HCT116 (cell line): ENCODE results near the gene SPG21. TPM values are rescaled to one million over a fixed set of nuclear protein-coding genes. Genes with fewer than 3 reads are reported as not detected.

Experiments
- ATAC-seq: fragments of 200-7000 bp; cut with Tn5 transposase; 2 replicates; pipeline ENCODE4 v1.9.1; 2020; ENCODE audit warnings: mild to moderate bottlenecking, moderate library complexity
- BruUV-seq: library from RNA; stranded (reverse); fragments of 400-500 nt; replicated peaks from 2 replicates; lab custom pipeline; 2021; lab: Mats Ljungman, UMichigan
- CTCF ChIA-PET: fragments of 300-600 bp; sonication (Branson Sonifier 250); formaldehyde crosslinking; loops from one replicate; lab custom pipeline; 2021; ENCODE audit warnings: antibody characterized with exemption; lab: Charles Lee
- POLR2A ChIA-PET: fragments of 300-600, 350-600 bp; sonication (Branson Sonifier 250); formaldehyde crosslinking; loops from one replicate; lab custom pipeline; 2021; ENCODE audit warnings: antibody characterized with exemption; lab: Charles Lee
- RAD21 ChIA-PET, 2 experiments: fragments of 300-600 bp; sonication (Branson Sonifier 250); formaldehyde crosslinking; loops; one replicate each; lab custom pipeline; 2023; ENCODE audit warnings: low total read pairs in 2 of 2; ENCODE audit not compliant: uncharacterized antibody in 2 of 2, unreplicated experiment in 2 of 2, low non-redundant PET in 1 of 2; lab: Charles Lee
- DNase-seq: peaks from one replicate; pipeline ENCODE4 v3.0.0-alpha.2; 2010; ENCODE audit warnings: low read depth, low spot score
- H2AFZ ChIP-seq: fragments of 200-600 bp; shearing (Covaris generic), sonication (generic); 2 replicates; pipeline ENCODE4 v1.6.1; 2017; ENCODE audit warnings: low read depth, mixed run types, mixed read lengths, antibody characterized with exemption, low read length; ENCODE audit not compliant: poor library complexity, severe bottlenecking
- H3K27ac ChIP-seq: 2 replicates; pipeline ENCODE4 v1.5.1; 2012; ENCODE audit warnings: low read depth, low read length
- H3K27me3 ChIP-seq: fragments of 200-600 bp; sonication (generic); 2 replicates; pipeline ENCODE4 v1.6.1; 2016; ENCODE audit warnings: mixed run types, low read length, mixed read lengths; ENCODE audit not compliant: insufficient read depth
- H3K36me3 ChIP-seq, 2 experiments: fragments of 200-500 bp in 1 of 2; fragments of 200-600 bp in 1 of 2; sonication (Bioruptor generic) in 1 of 2; sonication (generic) in 1 of 2; 2 replicates each; pipeline versions ENCODE4 v1.5.1 to v1.6.1; 2014 to 2016; ENCODE audit warnings: low read length in 2 of 2, inconsistent platforms in 1 of 2, mixed read lengths in 1 of 2, mixed run types in 1 of 2; ENCODE audit not compliant: insufficient read depth in 2 of 2, control insufficient read depth in 1 of 2
- H3K4me1 ChIP-seq, 2 experiments: fragments of 200-600 bp in 1 of 2; sonication (generic) in 1 of 2; 2 replicates each; pipeline versions ENCODE4 v1.5.1 to v1.6.1; 2012 to 2017; ENCODE audit warnings: low read length in 2 of 2, inconsistent platforms in 1 of 2, mild to moderate bottlenecking in 1 of 2, mixed read lengths in 1 of 2, mixed run types in 1 of 2, moderate library complexity in 1 of 2; ENCODE audit not compliant: insufficient read depth in 2 of 2, control insufficient read depth in 1 of 2
- H3K4me2 ChIP-seq: fragments of 200-600 bp; sonication (generic); 2 replicates; pipeline ENCODE4 v1.6.1; 2017; ENCODE audit warnings: mixed run types, low read length, mixed read lengths
- H3K4me3 ChIP-seq, 2 experiments: fragments of 200-600 bp in 1 of 2; sonication (generic) in 1 of 2; replicated peaks in 1 of 2; 2 replicates each; pipeline ENCODE4 v1.5.1; 2011 to 2016; ENCODE audit warnings: low read length in 2 of 2, control low read depth in 1 of 2, low read depth in 1 of 2, mild to moderate bottlenecking in 1 of 2, mixed read lengths in 1 of 2, mixed run types in 1 of 2
- H3K79me2 ChIP-seq: fragments of 200-600 bp; sonication (generic); 2 replicates; pipeline ENCODE4 v1.6.1; 2017; ENCODE audit warnings: mild to moderate bottlenecking, mixed run types, low read length, moderate library complexity, mixed read lengths; ENCODE audit not compliant: insufficient read depth
- H3K9ac ChIP-seq: fragments of 200-600 bp; sonication (generic); 2 replicates; pipeline ENCODE4 v1.6.1; 2016; ENCODE audit warnings: low read length, mixed read lengths
- H3K9me2 ChIP-seq: fragments of 200-600 bp; sonication (generic), shearing (Covaris generic); 2 replicates; pipeline ENCODE4 v1.6.1; 2017; ENCODE audit warnings: mixed run types, mild to moderate bottlenecking, moderate library complexity; ENCODE audit not compliant: insufficient read depth
- H3K9me3 ChIP-seq, 2 experiments: fragments of 200-500 bp in 1 of 2; fragments of 200-600 bp in 1 of 2; sonication (Bioruptor generic) in 1 of 2; sonication (generic) in 1 of 2; 2 replicates each; pipeline ENCODE4 v1.6.1; 2014 to 2017; ENCODE audit warnings: low read length in 2 of 2, mixed read lengths in 2 of 2, inconsistent platforms in 1 of 2, low read depth in 1 of 2, mild to moderate bottlenecking in 1 of 2, mixed run types in 1 of 2, moderate library complexity in 1 of 2; ENCODE audit not compliant: control insufficient read depth in 1 of 2, insufficient read depth in 1 of 2
- H4K20me1 ChIP-seq: fragments of 200-600 bp; sonication (generic), shearing (Covaris generic); 2 replicates; pipeline ENCODE4 v1.6.1; 2017; ENCODE audit warnings: mixed run types, mild to moderate bottlenecking, moderate library complexity; ENCODE audit not compliant: insufficient read depth
- CBX3 ChIP-seq: IDR thresholded peaks from 2 replicates; pipeline ENCODE4 v1.6.1; 2012; ENCODE audit warnings: low read depth
- CTCF ChIP-seq, 3 experiments: fragments of 200-600 bp in 1 of 3; sonication (generic) in 1 of 3; IDR thresholded peaks in 2 of 3; conservative IDR thresholded peaks in 1 of 3; 2 replicates each; pipeline ENCODE4 v1.5.1; 2012 to 2017; ENCODE audit warnings: low read depth in 2 of 3, low read length in 2 of 3, antibody characterized with exemption in 1 of 3, borderline replicate concordance in 1 of 3, control low read depth in 1 of 3, mild to moderate bottlenecking in 1 of 3, mixed read lengths in 1 of 3, mixed run types in 1 of 3, moderate library complexity in 1 of 3; ENCODE audit not compliant: insufficient read depth in 1 of 3
- ELF1 ChIP-seq: IDR thresholded peaks from 2 replicates; pipeline ENCODE4 v1.6.1; 2012; ENCODE audit warnings: low read depth, borderline replicate concordance
- MAX ChIP-seq: IDR thresholded peaks from 2 replicates; pipeline ENCODE4 v1.6.1; 2012
- POLR2A ChIP-seq: IDR thresholded peaks from 2 replicates; pipeline ENCODE4 v1.7.0; 2011; ENCODE audit warnings: borderline replicate concordance; ENCODE audit not compliant: insufficient read depth, insufficient read length; ENCODE audit errors: extremely low read depth
- POLR2AphosphoS5 ChIP-seq: IDR thresholded peaks from 2 replicates; pipeline ENCODE4 v1.6.1; 2011; ENCODE audit warnings: mild to moderate bottlenecking, low read depth, low read length, moderate library complexity
- SP1 ChIP-seq: IDR thresholded peaks from 2 replicates; pipeline ENCODE4 v1.6.1; 2012; ENCODE audit warnings: low read depth
- YY1 ChIP-seq: IDR thresholded peaks from 2 replicates; pipeline ENCODE4 v1.6.1; 2011; ENCODE audit warnings: low read length, low read depth, moderate library complexity, mild to moderate bottlenecking; ENCODE audit not compliant: insufficient replicate concordance; ENCODE audit errors: extremely low read depth
- ZFX ChIP-seq: fragments of 450-650 bp; IDR thresholded peaks from 2 replicates; pipeline ENCODE4 v1.6.1; 2017
- intact Hi-C: fragments of 100-400 bp; cut with micrococcal nuclease; formaldehyde crosslinking; loops from 2 replicates; pipeline ENCODE4 v1.10.0; 2022
- total RNA-seq: library from RNA; stranded (reverse); gene quantifications from one replicate; pipeline ENCODE4 v1.2.1, GENCODE V29; 2021; ENCODE audit not compliant: unreplicated experiment
- TF ChIP-seq, protein P1 (sequence below): IDR thresholded peaks from 2 replicates; pipeline ENCODE4 v1.6.1; 2012
- TF ChIP-seq, protein P2 (sequence below): IDR thresholded peaks from 2 replicates; pipeline ENCODE4 v1.6.1; 2011; ENCODE audit warnings: mild to moderate bottlenecking, low read length, moderate library complexity; ENCODE audit not compliant: insufficient replicate concordance; ENCODE audit errors: extremely low read depth

SPG21 gene
- total RNA-seq, 1 experiment from 2014 or later = 72.7 TPM

- DNase-seq (no peak), ATAC-seq (no peak)
- TF ChIP-seq, protein P1, sequence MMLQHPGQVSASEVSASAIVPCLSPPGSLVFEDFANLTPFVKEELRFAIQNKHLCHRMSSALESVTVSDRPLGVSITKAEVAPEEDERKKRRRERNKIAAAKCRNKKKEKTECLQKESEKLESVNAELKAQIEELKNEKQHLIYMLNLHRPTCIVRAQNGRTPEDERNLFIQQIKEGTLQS = no peak
- TF ChIP-seq YY1 (no peak), ELF1 (no peak), POLR2A (no peak), MAX (no peak)
- H2AFZ ChIP-seq = no peak overlapping the region
- ChIA-PET CTCF (no interaction called here), POLR2A (no interaction called here), RAD21 (no interaction called here)
- no peaks in the 10 kb centered on the region for H3K4me1 ChIP-seq
- no peaks in the 10 kb centered on the region for H3K27me3 ChIP-seq
- H3K4me2 ChIP-seq = no peak overlapping the region
- intact Hi-C loops = no loop called here
- no peak overlapping the region for H3K4me3 ChIP-seq
- H3K9me2 ChIP-seq = no peaks in the 10 kb centered on the region
- no peak overlapping the region for H3K27ac ChIP-seq
- H3K79me2 ChIP-seq = no peaks in the 10 kb centered on the region
- H3K36me3 ChIP-seq = peaks cover 1 to 3% of the 10 kb centered on the region in 2 experiments; a peak in 3 of 4 replicates
- no TSS peak for BruUV-seq
- H3K9ac ChIP-seq = no peak overlapping the region
- no peaks in the 10 kb centered on the region for H3K9me3 ChIP-seq
- H4K20me1 ChIP-seq = no peaks in the 10 kb centered on the region
These were observed 8.1 kb upstream of the SPG21 start for GRCh38 chr15:64997745-64998375.

DNA sequence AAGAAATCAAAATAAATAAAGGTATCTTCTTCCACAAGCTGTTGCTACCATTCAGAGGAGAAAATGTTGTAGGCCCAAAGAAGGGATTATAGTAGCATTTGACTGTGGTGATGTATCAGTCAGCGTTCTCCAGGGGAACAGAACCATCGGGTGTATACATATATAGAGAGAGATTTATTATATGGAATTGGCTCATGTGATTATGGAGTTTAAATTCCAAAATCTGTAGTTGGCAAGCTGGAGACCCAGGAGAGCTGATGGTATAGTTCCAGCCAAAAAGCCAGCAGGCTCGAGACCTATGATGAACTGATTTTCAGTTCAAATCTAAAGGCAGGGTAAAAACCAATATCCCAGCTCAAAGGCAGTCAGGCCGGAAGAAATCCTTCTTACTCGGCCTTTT is 7.4 kb upstream of the SPG21 start:
- intact Hi-C loops = no loop called here
- Histone ChIP-seq H3K79me2 (no peaks in the 10 kb centered on the region), H3K4me2 (no peak overlapping the region), H3K36me3 (peaks cover 0 to 3% of the 10 kb centered on the region in 2 experiments; a peak in 1 of 4 replicates), H3K4me3 (no peak overlapping the region), H3K27ac (no peak overlapping the region), H3K4me1 (no peaks in the 10 kb centered on the region), H3K27me3 (no peaks in the 10 kb centered on the region), H4K20me1 (no peaks in the 10 kb centered on the region), H3K9ac (no peak overlapping the region), H3K9me3 (no peaks in the 10 kb centered on the region), H3K9me2 (no peaks in the 10 kb centered on the region), H2AFZ (no peak overlapping the region)
- ChIA-PET POLR2A (no interaction called here), CTCF (no interaction called here), RAD21 (no interaction called here)
- DNase-seq (no peak), ATAC-seq (no peak)
- BruUV-seq = no TSS peak
- no peak for TF ChIP-seq POLR2AphosphoS5
- no peak for TF ChIP-seq SP1
- TF ChIP-seq CBX3 = no peak
- no peak for TF ChIP-seq ZFX
- TF ChIP-seq MAX = no peak
- TF ChIP-seq, protein P2, sequence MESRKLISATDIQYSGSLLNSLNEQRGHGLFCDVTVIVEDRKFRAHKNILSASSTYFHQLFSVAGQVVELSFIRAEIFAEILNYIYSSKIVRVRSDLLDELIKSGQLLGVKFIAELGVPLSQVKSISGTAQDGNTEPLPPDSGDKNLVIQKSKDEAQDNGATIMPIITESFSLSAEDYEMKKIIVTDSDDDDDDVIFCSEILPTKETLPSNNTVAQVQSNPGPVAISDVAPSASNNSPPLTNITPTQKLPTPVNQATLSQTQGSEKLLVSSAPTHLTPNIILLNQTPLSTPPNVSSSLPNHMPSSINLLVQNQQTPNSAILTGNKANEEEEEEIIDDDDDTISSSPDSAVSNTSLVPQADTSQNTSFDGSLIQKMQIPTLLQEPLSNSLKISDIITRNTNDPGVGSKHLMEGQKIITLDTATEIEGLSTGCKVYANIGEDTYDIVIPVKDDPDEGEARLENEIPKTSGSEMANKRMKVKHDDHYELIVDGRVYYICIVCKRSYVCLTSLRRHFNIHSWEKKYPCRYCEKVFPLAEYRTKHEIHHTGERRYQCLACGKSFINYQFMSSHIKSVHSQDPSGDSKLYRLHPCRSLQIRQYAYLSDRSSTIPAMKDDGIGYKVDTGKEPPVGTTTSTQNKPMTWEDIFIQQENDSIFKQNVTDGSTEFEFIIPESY = no peak
- TF ChIP-seq, protein P1 = no peak
- TF ChIP-seq CTCF (IDR thresholded peaks at IDR 0.05 in 2 of 3, conservative IDR thresholded peaks at IDR 0.05 in 1 of 3; ENCODE audit: borderline replicate concordance in 1 of 3, insufficient read depth in 1 of 3, low read depth in 2 of 3, low read length in 2 of 3) = no peak
